Mesenteric fat pad (tissue), 1 donor: ENCODE results near the gene ORM2. TPM values are rescaled to one million over a fixed set of nuclear protein-coding genes. Genes with fewer than 3 reads are reported as not detected.
"Not testable (repeated sequence)": the region's sequence is repeated elsewhere in the genome, so short reads cannot be mapped to it uniquely, and the experiment has no call there.

ENCODE experiments used
- DNase-seq: peaks from one replicate; pipeline ENCODE4 v3.0.0-alpha.2; 2020; ENCODE audit warnings: low spot score
- total RNA-seq: library from RNA; stranded (reverse); fragmentation: NEBNext Ultra II Directional; extraction: Animal tissue kit (Norgen Biotek cat#: 25700); gene quantifications from one replicate; pipeline ENCODE4 v1.2.1, GENCODE V29; 2021
- donor health status: DM: yes; HTN: yes; CAD: no.

Gene ORM2
- total RNA-seq, 1 donor from 2014 or later, result not detected

DNA sequence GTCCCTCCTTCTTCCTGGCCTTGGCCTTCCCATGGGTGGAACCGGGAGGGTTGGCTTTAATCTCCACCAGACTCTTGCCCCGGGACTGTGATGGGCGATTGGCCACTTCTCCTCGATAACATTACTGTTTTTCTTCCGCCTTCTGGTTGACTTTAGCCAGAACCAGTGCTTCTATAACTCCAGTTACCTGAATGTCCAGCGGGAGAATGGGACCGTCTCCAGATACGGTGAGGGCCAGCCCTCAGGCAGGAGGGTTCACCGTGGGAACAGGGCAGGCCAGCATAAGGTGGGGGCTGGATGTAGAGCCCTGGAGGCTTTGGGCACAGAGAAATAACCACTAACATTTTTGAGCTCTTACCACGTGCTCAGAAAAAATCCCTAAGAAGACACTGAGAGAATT, 967 bp downstream of the ORM2 start:
- DNase-seq, result no peak

GRCh38 chr9:114331229-114332195, 1.8 kb downstream of the ORM2 start:
- not testable (repeated sequence) for DNase-seq

DNA sequence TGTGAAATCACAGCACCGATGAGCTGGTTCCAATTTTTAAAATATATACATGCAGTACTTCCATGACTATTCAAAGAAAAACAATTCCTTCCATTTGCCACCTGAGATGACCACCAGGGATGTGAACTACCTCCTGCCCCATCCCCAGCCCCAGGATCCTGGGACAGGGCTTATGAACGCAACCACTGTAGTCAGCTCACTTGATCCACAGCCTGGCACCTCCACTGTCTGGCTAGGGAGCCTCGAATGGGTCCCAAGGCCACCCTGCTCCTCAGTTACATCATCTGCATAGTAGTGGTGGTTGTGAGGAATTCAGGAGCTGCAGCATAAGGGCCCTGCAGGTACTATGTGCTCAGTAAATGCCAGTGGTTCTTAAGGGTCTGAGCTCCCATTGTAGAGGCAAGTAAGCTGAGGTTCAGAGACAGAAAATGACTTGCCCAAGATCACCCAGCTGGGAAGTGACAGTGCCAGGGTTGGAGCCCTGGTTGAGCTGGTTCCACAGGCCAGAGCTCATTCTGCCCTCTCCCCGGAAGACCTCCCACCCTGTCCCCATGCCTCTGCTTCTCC, 2.9 kb downstream of the ORM2 start:
- not testable (repeated sequence) for DNase-seq

DNA sequence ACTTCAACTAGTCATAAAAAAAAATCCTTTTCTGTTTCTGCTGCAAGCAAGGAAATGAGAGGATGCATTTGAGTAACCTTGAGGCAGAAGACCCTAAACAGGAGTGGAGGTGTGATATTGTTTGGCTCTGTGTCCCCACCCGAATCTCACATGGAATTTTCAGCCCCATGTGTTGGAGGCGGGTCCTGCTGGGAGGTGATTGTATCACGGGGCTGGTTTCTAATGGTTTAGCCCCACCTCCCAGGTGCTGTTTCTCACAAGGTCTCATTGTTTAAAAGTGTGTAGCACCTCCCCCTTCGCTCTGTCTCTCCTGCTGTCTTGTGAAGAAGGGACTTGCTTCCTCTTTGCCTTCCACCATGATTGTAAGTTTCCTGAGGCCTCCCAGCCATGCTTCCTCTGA, 4.0 kb downstream of the ORM2 start:
- DNase-seq, result not testable (repeated sequence)

GRCh38 chr9:114334490-114334889, 4.8 kb downstream of the ORM2 start:
- no peak for DNase-seq

DNA sequence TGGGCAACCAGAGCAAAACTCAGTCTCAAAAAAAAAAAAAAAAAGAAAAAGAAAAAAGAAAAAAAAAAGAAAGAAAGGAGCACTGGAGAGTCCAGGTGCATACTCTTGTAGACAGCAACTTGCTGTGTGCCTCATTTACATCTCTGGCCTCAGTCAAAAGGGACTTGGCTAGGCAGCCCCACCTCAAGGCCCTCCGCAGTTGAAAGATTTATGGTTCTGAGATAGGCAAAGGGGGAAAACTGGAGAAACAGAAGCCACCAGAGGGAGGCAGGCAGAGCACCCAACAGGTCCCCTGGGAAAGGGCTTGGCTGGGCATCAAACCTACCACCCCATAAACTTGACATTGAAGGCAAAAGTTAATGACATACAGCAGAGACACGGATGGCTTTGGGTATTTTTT, 6.1 kb downstream of the ORM2 start:
- no peak for DNase-seq

DNA sequence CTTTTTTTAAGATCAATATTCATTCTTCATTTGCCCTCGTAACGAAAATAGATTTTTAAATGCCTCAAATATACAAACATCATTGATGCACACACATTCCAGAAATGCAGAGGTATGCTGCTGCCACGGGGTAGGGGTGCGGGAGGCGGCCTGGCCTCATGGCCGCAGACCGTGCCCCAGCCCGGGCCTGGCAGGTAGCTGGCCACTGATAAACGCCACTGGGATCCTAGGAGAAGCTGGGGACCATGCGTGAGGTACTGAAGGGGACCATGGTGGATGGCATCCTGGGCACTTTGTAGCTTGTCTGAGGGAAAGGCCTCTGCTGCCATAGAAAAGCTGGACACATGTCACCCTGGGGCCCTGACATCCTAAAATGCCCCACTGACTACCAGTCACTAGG, 6.5 kb downstream of the ORM2 start:
- DNase-seq, result no peak

DNA sequence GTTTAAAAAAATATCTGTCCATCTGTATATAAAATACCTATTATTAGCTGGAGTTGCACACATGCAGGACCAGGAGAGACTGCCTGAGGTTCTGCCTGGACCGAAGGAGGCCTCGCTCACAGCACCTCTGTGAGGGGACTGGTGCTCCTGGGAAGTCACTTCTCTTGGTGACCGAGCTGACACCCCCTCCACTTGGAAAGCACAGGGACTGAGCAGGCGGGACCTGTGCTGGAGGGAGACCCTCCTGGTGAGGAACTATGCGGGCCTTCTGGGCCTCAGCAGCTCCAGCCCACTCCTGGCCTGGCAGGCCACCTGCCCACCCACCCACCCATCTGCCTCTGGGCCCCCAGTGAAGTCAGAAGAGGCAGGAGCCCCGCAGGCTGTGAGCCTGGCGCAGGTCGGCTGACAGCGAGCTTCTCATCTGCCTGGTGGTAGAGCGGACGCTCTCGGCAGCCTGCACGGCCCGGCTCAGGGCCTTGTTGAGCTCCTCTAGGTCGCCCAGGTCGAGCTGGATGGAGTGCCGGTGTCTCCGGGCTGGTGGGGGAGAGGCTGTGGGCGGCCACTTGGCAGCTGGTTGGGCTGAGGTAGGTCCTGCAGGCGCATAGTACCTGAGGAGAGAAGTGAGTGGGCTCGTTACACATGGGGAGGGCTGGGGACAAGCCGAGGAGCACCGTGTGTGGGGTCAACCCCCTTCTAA, 7.2 kb downstream of the ORM2 start:
- DNase-seq, result no peak

DNA sequence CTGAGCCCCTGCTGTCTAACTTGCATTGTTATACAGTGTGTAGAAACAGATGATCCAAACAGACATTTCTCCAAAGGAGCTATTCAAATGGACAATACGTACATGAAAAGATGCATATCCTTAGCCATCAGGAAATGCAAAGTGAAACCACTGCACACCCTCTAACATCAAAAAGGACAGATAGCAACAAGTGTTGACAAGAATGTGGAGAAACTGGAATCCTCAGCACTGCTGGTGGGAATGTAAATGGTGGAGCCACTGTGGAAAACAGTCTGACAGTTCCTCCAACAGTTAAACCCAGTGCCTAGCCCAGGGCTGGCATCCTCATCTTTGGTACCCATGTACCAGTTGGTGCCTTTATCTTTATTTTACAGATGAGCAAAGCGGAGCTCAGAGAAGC, 8.5 kb downstream of the ORM2 start:
- no peak for DNase-seq

DNA sequence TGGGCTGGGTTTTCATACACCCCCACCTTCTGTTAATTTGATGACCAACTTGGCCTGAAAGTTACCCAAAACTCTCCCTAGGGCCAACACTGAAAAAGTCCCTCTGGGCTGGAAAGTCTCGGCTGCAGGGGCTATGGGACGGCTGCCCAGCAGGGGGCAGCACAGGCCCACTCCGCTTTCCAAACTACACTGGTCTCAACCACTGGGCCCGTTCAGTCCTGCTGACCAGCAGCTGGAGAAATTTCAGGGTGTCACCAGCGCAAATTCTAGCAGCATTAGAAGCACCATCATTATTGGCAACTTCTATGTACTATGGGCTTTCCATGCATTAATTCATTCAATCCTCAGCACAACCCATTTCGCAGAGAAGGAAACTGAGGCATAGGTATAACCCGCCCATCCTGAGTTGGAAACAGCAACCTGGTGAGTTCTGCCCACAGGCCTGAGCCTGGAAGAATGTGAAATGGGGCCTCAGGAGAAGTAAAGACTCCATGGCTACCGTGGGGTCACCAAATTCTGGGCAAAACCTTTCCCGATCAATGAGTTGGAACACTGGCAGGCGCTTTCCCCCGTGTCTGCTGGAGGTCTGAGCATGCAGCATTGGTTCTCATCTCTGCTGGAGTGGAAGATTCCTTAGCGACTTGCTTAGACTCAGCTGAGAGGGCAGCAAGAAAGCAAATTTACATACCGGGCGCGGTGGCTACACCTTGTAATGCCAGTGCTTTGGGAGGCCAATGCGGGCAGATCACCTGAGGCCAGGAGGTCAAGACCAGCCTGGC, 9.7 kb downstream of the ORM2 start:
- DNase-seq, result no peak

DNA sequence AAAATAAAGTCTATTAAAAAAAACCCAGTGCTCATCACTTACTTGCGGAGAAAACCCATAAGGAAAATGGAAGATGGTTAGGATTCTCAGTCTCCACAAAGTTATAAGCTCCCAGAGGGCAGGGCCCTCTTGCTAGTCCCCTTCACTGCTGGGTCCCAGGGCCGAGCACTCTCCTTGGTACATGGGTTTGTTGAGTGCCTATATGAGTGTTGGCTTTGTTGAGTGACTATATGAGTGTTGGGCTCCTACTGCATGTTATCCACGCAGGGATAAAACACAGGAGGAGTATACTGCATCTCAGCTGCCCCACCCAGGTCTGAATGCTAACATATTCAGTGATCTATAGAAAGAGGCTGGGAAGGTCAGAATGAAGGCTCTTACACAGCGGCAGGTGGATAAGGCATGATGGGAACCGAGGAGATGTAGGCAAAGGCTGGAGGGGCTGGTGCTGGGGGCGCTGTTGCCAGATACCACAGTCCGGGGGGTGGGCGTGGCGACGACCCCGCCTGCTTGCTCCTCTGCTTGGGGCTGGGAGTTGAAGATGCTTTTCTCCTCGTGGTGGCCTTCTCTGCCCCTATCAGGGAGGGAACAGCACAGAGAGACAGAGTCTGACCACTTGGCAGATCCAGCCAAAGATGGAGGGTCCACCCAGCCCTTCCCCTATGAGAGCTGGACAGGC, 11.6 kb downstream of the ORM2 start:
- no peak for DNase-seq

- no peak for DNase-seq
Measured at GRCh38 chr9:114341991-114342390, 12.3 kb downstream of the ORM2 start.

- no peak for DNase-seq
Measured at GRCh38 chr9:114342755-114343440, 13.2 kb downstream of the ORM2 start.

DNA sequence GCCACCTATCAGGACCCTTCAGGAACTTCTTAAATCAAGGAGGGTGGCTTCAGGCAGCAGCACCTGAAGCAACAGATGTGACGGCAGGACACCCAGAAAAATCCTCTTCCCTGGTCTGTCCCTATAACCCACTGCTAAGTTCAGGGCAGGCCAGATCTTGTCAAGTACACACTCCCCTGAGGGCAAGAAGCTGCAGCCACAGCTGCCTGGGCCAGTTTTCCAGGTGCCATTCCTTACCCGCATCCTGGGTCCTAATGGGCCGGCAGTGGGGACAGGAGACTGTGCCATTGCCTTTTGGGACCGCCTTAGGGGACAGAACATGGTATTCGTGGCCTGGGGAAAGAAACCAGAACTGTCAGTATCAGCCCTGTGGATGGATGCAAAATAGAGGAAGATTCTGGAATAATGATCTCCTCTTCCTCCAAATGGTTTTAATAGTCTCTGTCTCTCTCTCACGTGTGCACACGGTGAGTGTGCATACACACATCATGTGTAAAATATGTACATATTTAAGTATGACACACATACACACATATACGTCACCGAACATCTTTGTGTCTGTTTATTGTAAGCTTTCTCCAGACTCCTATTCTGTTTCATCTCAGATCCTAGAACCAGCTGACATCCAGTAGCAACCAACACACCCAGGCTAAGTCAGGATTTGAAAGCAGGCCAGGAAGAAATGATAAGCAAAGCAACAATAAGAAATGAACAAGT, 14.0 kb downstream of the ORM2 start:
- DNase-seq, result no peak

GRCh38 chr9:114344188-114344566, 14.5 kb downstream of the ORM2 start:
- DNase-seq, result no peak

GRCh38 chr9:114344692-114345091, 15.0 kb downstream of the ORM2 start:
- no peak for DNase-seq

- no peak for DNase-seq
Measured at GRCh38 chr9:114345493-114346065, 15.9 kb downstream of the ORM2 start.

GRCh38 chr9:114346146-114346545, 16.5 kb downstream of the ORM2 start:
- no peak for DNase-seq

GRCh38 chr9:114347675-114348074, 18.0 kb downstream of the ORM2 start:
- DNase-seq, result no peak
